ENCODE data around the gene ZC3H13. TPM values are rescaled to one million over a fixed set of nuclear protein-coding genes. Genes with fewer than 3 reads are reported as not detected.

ZC3H13 gene
- total and polyA plus RNA-seq, 2 donors (not counting 1 experiment from before 2014, with no cell fraction given), result 4.8 to 65.7 TPM

GRCh38 chr13:46015366-46015765 is 37.2 kb downstream of the ZC3H13 start:
- Histone ChIP-seq H3K4me3 (ENCODE audit: control extremely low read depth in 1 of 5, extremely low read depth in 1 of 5, insufficient read depth in 1 of 5, low read depth in 2 of 5, low read length in 4 of 5) (no peak overlapping the region), H3K4me1 (ENCODE audit: control insufficient read depth in 2 of 2, insufficient read depth in 2 of 2, low read length in 2 of 2) (no peaks in the 10 kb centered on the region), H3K4me2 (replicated peaks; ENCODE audit: low read depth, low read length, poor library complexity, severe bottlenecking) (no peak overlapping the region), H3K9ac (ENCODE audit: low read length) (no peak overlapping the region), H3K9me3 (ENCODE audit: control extremely low read depth in 1 of 3, control insufficient read depth in 2 of 3, insufficient read depth in 1 of 3, low read length in 2 of 3) (no peaks in the 10 kb centered on the region), H2AFZ (ENCODE audit: insufficient read depth, low read depth, low read length, poor library complexity, severe bottlenecking) (no peak overlapping the region), H3K79me2 (ENCODE audit: control insufficient read depth, insufficient read depth, low read length) (no peaks in the 10 kb centered on the region), H3K27me3 (replicated peaks in 1 of 4; ENCODE audit: control extremely low read depth in 1 of 4, control insufficient read depth in 3 of 4, insufficient read depth in 4 of 4, low read length in 3 of 4) (no peaks in the 10 kb centered on the region), H3K36me3 (replicated peaks in 1 of 2; ENCODE audit: control extremely low read depth in 1 of 2, control insufficient read depth in 1 of 2, extremely low read depth in 1 of 2, insufficient read depth in 2 of 2, low read length in 1 of 2) (peaks cover 19 to 38% of the 10 kb centered on the region in 2 experiments), H3K27ac (ENCODE audit: low read length in 2 of 2) (no peak overlapping the region), H4K20me1 (ENCODE audit: control insufficient read depth, insufficient read depth, low read length, poor library complexity, severe bottlenecking) (no peaks in the 10 kb centered on the region)
- intact Hi-C loops (cut with micrococcal nuclease), result no loop called here
- DNase-seq (no peak), ATAC-seq (ENCODE audit: low read depth) (no peak)
- CTCF ChIA-PET, result no interaction called here
- no peaks in the 10 kb centered on the region for H3K4me1 Mint-ChIP-seq
- POLR2A ChIA-PET, result no interaction called here
- H3K27ac Mint-ChIP-seq, result no peak overlapping the region
- TF ChIP-seq CTCF (IDR thresholded peaks at IDR 0.05), result no peak
- no peak for TF ChIP-seq EZH2 (IDR thresholded peaks at IDR 0.05; ENCODE audit: borderline replicate concordance, insufficient read depth, low read depth, low read length, poor library complexity, severe bottlenecking)
- H3K4me3 Mint-ChIP-seq, result no peak overlapping the region
- no CpG with 5 or more reads among the region's 3 CpGs for WGBS (ENCODE audit: insufficient coverage)
- H3K27me3 Mint-ChIP-seq, result no peaks in the 10 kb centered on the region
- no peaks in the 10 kb centered on the region for H3K9me3 Mint-ChIP-seq (ENCODE audit: insufficient read depth)

GRCh38 chr13:46012404-46012803 is 40.1 kb downstream of the ZC3H13 start:
- H3K36me3 ChIP-seq (replicated peaks in 1 of 2; ENCODE audit: control extremely low read depth in 1 of 2, control insufficient read depth in 1 of 2, extremely low read depth in 1 of 2, insufficient read depth in 2 of 2, low read length in 1 of 2), result peaks cover 12 to 39% of the 10 kb centered on the region in 2 experiments
- CTCF ChIA-PET, result interaction anchor here (1.1 kb wide), 1 partner anchor 29 kb away, joined by 3 read pairs; no protein-coding TSS in a partner anchor
- H3K79me2 ChIP-seq (ENCODE audit: control insufficient read depth, insufficient read depth, low read length), result no peaks in the 10 kb centered on the region
- Mint-ChIP-seq H3K4me1 (no peaks in the 10 kb centered on the region), H3K9me3 (ENCODE audit: insufficient read depth) (no peaks in the 10 kb centered on the region), H3K27ac (no peak overlapping the region), H3K27me3 (no peaks in the 10 kb centered on the region), H3K4me3 (no peak overlapping the region)
- H3K27ac ChIP-seq (ENCODE audit: low read length in 2 of 2), result no peak overlapping the region
- no peaks in the 10 kb centered on the region for H3K9me3 ChIP-seq (ENCODE audit: control extremely low read depth in 1 of 3, control insufficient read depth in 2 of 3, insufficient read depth in 1 of 3, low read length in 2 of 3)
- H3K4me3 ChIP-seq (ENCODE audit: control extremely low read depth in 1 of 5, extremely low read depth in 1 of 5, insufficient read depth in 1 of 5, low read depth in 2 of 5, low read length in 4 of 5), result no peak overlapping the region
- no peak for DNase-seq
- intact Hi-C loops (cut with micrococcal nuclease), result no loop called here
- TF ChIP-seq EZH2 (IDR thresholded peaks at IDR 0.05; ENCODE audit: borderline replicate concordance, insufficient read depth, low read depth, low read length, poor library complexity, severe bottlenecking) (no peak), CTCF (IDR thresholded peaks at IDR 0.05) (no peak)
- H2AFZ ChIP-seq (ENCODE audit: insufficient read depth, low read depth, low read length, poor library complexity, severe bottlenecking), result no peak overlapping the region
- H3K4me1 ChIP-seq (ENCODE audit: control insufficient read depth in 2 of 2, insufficient read depth in 2 of 2, low read length in 2 of 2), result no peaks in the 10 kb centered on the region
- POLR2A ChIA-PET, result no interaction called here
- H3K27me3 ChIP-seq (replicated peaks in 1 of 4; ENCODE audit: control extremely low read depth in 1 of 4, control insufficient read depth in 3 of 4, insufficient read depth in 4 of 4, low read length in 3 of 4), result no peaks in the 10 kb centered on the region
- no peaks in the 10 kb centered on the region for H4K20me1 ChIP-seq (ENCODE audit: control insufficient read depth, insufficient read depth, low read length, poor library complexity, severe bottlenecking)
- no peak overlapping the region for H3K9ac ChIP-seq (ENCODE audit: low read length)
- H3K4me2 ChIP-seq (replicated peaks; ENCODE audit: low read depth, low read length, poor library complexity, severe bottlenecking), result no peak overlapping the region
- ATAC-seq (ENCODE audit: low read depth), result no peak

All from B cell (primary cell).